HCT116 (cell line): ENCODE data around the gene GOSR1. TPM values are rescaled to one million over a fixed set of nuclear protein-coding genes. Genes with fewer than 3 reads are reported as not detected.

Experiments used
- ATAC-seq: fragments of 200-7000 bp; cut with Tn5 transposase; 2 replicates; pipeline ENCODE4 v1.9.1; 2020; ENCODE audit warnings: mild to moderate bottlenecking, moderate library complexity
- BruUV-seq: library from RNA; stranded (reverse); fragments of 400-500 nt; replicated peaks from 2 replicates; lab custom pipeline; 2021; lab: Mats Ljungman, UMichigan
- CTCF ChIA-PET: fragments of 300-600 bp; sonication (Branson Sonifier 250); formaldehyde crosslinking; loops from one replicate; lab custom pipeline; 2021; ENCODE audit warnings: antibody characterized with exemption; lab: Charles Lee
- POLR2A ChIA-PET: fragments of 300-600, 350-600 bp; sonication (Branson Sonifier 250); formaldehyde crosslinking; loops from one replicate; lab custom pipeline; 2021; ENCODE audit warnings: antibody characterized with exemption; lab: Charles Lee
- RAD21 ChIA-PET, 2 experiments: fragments of 300-600 bp; sonication (Branson Sonifier 250); formaldehyde crosslinking; loops; one replicate each; lab custom pipeline; 2023; ENCODE audit warnings: low total read pairs in 2 of 2; ENCODE audit not compliant: uncharacterized antibody in 2 of 2, unreplicated experiment in 2 of 2, low non-redundant PET in 1 of 2; lab: Charles Lee
- DNase-seq: peaks from one replicate; pipeline ENCODE4 v3.0.0-alpha.2; 2010; ENCODE audit warnings: low read depth, low spot score
- H2AFZ ChIP-seq: fragments of 200-600 bp; shearing (Covaris generic), sonication (generic); 2 replicates; pipeline ENCODE4 v1.6.1; 2017; ENCODE audit warnings: low read depth, mixed run types, mixed read lengths, antibody characterized with exemption, low read length; ENCODE audit not compliant: poor library complexity, severe bottlenecking
- H3K27ac ChIP-seq: 2 replicates; pipeline ENCODE4 v1.5.1; 2012; ENCODE audit warnings: low read depth, low read length
- H3K27me3 ChIP-seq: fragments of 200-600 bp; sonication (generic); 2 replicates; pipeline ENCODE4 v1.6.1; 2016; ENCODE audit warnings: mixed run types, low read length, mixed read lengths; ENCODE audit not compliant: insufficient read depth
- H3K36me3 ChIP-seq, 2 experiments: fragments of 200-500 bp in 1 of 2; fragments of 200-600 bp in 1 of 2; sonication (Bioruptor generic) in 1 of 2; sonication (generic) in 1 of 2; 2 replicates each; pipeline versions ENCODE4 v1.5.1 to v1.6.1; 2014 to 2016; ENCODE audit warnings: low read length in 2 of 2, inconsistent platforms in 1 of 2, mixed read lengths in 1 of 2, mixed run types in 1 of 2; ENCODE audit not compliant: insufficient read depth in 2 of 2, control insufficient read depth in 1 of 2
- H3K4me1 ChIP-seq, 2 experiments: fragments of 200-600 bp in 1 of 2; sonication (generic) in 1 of 2; 2 replicates each; pipeline versions ENCODE4 v1.5.1 to v1.6.1; 2012 to 2017; ENCODE audit warnings: low read length in 2 of 2, inconsistent platforms in 1 of 2, mild to moderate bottlenecking in 1 of 2, mixed read lengths in 1 of 2, mixed run types in 1 of 2, moderate library complexity in 1 of 2; ENCODE audit not compliant: insufficient read depth in 2 of 2, control insufficient read depth in 1 of 2
- H3K4me2 ChIP-seq: fragments of 200-600 bp; sonication (generic); 2 replicates; pipeline ENCODE4 v1.6.1; 2017; ENCODE audit warnings: mixed run types, low read length, mixed read lengths
- H3K4me3 ChIP-seq, 2 experiments: fragments of 200-600 bp in 1 of 2; sonication (generic) in 1 of 2; replicated peaks in 1 of 2; 2 replicates each; pipeline ENCODE4 v1.5.1; 2011 to 2016; ENCODE audit warnings: low read length in 2 of 2, control low read depth in 1 of 2, low read depth in 1 of 2, mild to moderate bottlenecking in 1 of 2, mixed read lengths in 1 of 2, mixed run types in 1 of 2
- H3K79me2 ChIP-seq: fragments of 200-600 bp; sonication (generic); 2 replicates; pipeline ENCODE4 v1.6.1; 2017; ENCODE audit warnings: mild to moderate bottlenecking, mixed run types, low read length, moderate library complexity, mixed read lengths; ENCODE audit not compliant: insufficient read depth
- H3K9ac ChIP-seq: fragments of 200-600 bp; sonication (generic); 2 replicates; pipeline ENCODE4 v1.6.1; 2016; ENCODE audit warnings: low read length, mixed read lengths
- H3K9me2 ChIP-seq: fragments of 200-600 bp; sonication (generic), shearing (Covaris generic); 2 replicates; pipeline ENCODE4 v1.6.1; 2017; ENCODE audit warnings: mixed run types, mild to moderate bottlenecking, moderate library complexity; ENCODE audit not compliant: insufficient read depth
- H3K9me3 ChIP-seq, 2 experiments: fragments of 200-500 bp in 1 of 2; fragments of 200-600 bp in 1 of 2; sonication (Bioruptor generic) in 1 of 2; sonication (generic) in 1 of 2; 2 replicates each; pipeline ENCODE4 v1.6.1; 2014 to 2017; ENCODE audit warnings: low read length in 2 of 2, mixed read lengths in 2 of 2, inconsistent platforms in 1 of 2, low read depth in 1 of 2, mild to moderate bottlenecking in 1 of 2, mixed run types in 1 of 2, moderate library complexity in 1 of 2; ENCODE audit not compliant: control insufficient read depth in 1 of 2, insufficient read depth in 1 of 2
- H4K20me1 ChIP-seq: fragments of 200-600 bp; sonication (generic), shearing (Covaris generic); 2 replicates; pipeline ENCODE4 v1.6.1; 2017; ENCODE audit warnings: mixed run types, mild to moderate bottlenecking, moderate library complexity; ENCODE audit not compliant: insufficient read depth
- CEBPB ChIP-seq: IDR thresholded peaks from 2 replicates; pipeline ENCODE4 v1.6.1; 2012; ENCODE audit warnings: low read depth
- EGR1 ChIP-seq: IDR thresholded peaks from 2 replicates; pipeline ENCODE4 v1.6.1; 2012; ENCODE audit warnings: low read depth
- ELF1 ChIP-seq: IDR thresholded peaks from 2 replicates; pipeline ENCODE4 v1.6.1; 2012; ENCODE audit warnings: low read depth, borderline replicate concordance
- EZH2 ChIP-seq: fragments of 200-600 bp; sonication (generic); IDR thresholded peaks from 2 replicates; pipeline ENCODE4 v1.6.1; 2017; ENCODE audit warnings: antibody characterized with exemption, mixed run types
- FOSL1 ChIP-seq: IDR thresholded peaks from 2 replicates; pipeline ENCODE4 v1.6.1; 2012; ENCODE audit warnings: low read depth
- POLR2AphosphoS5 ChIP-seq: IDR thresholded peaks from 2 replicates; pipeline ENCODE4 v1.6.1; 2011; ENCODE audit warnings: mild to moderate bottlenecking, low read depth, low read length, moderate library complexity
- SIN3A ChIP-seq: IDR thresholded peaks from 2 replicates; pipeline ENCODE4 v1.6.1; 2012; ENCODE audit warnings: low read depth
- intact Hi-C: fragments of 100-400 bp; cut with micrococcal nuclease; formaldehyde crosslinking; loops from 2 replicates; pipeline ENCODE4 v1.10.0; 2022
- total RNA-seq: library from RNA; stranded (reverse); gene quantifications from one replicate; pipeline ENCODE4 v1.2.1, GENCODE V29; 2021; ENCODE audit not compliant: unreplicated experiment
- TF ChIP-seq, protein P1 (sequence below): IDR thresholded peaks from 2 replicates; pipeline ENCODE4 v1.6.1; 2012
- TF ChIP-seq, protein P2 (sequence below), 3 experiments: fragments of 200-600 bp in 1 of 3; sonication (generic) in 1 of 3; IDR thresholded peaks in 2 of 3; conservative IDR thresholded peaks in 1 of 3; 2 replicates each; pipeline ENCODE4 v1.5.1; 2012 to 2017; ENCODE audit warnings: low read depth in 2 of 3, low read length in 2 of 3, antibody characterized with exemption in 1 of 3, borderline replicate concordance in 1 of 3, control low read depth in 1 of 3, mild to moderate bottlenecking in 1 of 3, mixed read lengths in 1 of 3, mixed run types in 1 of 3, moderate library complexity in 1 of 3; ENCODE audit not compliant: insufficient read depth in 1 of 3
- TF ChIP-seq, protein P3 (sequence below): IDR thresholded peaks from 2 replicates; pipeline ENCODE4 v1.6.1; 2012; ENCODE audit warnings: low read depth

Gene GOSR1
- total RNA-seq, 1 experiment from 2014 or later: 48.8 TPM

DNA sequence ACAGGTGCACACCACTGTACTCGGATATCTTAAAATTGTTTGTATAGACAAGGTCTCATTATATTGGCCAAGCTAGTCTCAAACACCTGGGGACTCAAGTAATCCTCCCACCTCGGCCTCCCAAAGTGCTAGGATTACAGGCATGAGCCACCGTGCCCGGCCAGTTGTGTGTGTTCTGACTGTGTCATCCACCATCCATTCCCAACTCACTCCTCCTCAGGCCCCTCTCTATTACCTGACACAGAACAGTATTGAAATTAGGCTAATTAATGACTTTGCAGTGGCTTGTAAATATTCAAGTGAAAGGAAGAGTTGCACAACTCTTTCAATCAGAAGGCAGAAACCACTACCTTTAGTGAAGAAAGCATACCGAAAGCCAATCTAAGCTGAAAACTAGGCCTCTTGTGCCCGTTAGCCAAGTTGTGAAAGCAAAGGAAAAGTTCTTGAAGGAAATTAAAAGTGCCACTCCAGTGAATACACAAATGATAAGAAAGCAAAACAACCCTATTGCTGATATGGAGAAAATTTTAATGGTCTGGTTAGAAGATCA, 28.7 kb downstream of the GOSR1 start:
- Histone ChIP-seq H3K9ac (no peak overlapping the region), H3K4me3 (no peak overlapping the region), H3K4me2 (no peak overlapping the region), H3K27ac (no peak overlapping the region), H3K79me2 (no peaks in the 10 kb centered on the region), H3K9me3 (no peaks in the 10 kb centered on the region), H2AFZ (no peak overlapping the region), H4K20me1 (no peaks in the 10 kb centered on the region), H3K27me3 (no peaks in the 10 kb centered on the region), H3K9me2 (no peaks in the 10 kb centered on the region), H3K36me3 (peaks cover 5 to 7% of the 10 kb centered on the region in 2 experiments; a peak in 1 of 4 replicates), H3K4me1 (no peaks in the 10 kb centered on the region)
- TF ChIP-seq, protein P1, sequence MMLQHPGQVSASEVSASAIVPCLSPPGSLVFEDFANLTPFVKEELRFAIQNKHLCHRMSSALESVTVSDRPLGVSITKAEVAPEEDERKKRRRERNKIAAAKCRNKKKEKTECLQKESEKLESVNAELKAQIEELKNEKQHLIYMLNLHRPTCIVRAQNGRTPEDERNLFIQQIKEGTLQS: no peak
- TF ChIP-seq POLR2AphosphoS5: no peak
- no peak for TF ChIP-seq ELF1
- TF ChIP-seq EZH2: no peak
- no peak for TF ChIP-seq EGR1
- TF ChIP-seq, protein P2, sequence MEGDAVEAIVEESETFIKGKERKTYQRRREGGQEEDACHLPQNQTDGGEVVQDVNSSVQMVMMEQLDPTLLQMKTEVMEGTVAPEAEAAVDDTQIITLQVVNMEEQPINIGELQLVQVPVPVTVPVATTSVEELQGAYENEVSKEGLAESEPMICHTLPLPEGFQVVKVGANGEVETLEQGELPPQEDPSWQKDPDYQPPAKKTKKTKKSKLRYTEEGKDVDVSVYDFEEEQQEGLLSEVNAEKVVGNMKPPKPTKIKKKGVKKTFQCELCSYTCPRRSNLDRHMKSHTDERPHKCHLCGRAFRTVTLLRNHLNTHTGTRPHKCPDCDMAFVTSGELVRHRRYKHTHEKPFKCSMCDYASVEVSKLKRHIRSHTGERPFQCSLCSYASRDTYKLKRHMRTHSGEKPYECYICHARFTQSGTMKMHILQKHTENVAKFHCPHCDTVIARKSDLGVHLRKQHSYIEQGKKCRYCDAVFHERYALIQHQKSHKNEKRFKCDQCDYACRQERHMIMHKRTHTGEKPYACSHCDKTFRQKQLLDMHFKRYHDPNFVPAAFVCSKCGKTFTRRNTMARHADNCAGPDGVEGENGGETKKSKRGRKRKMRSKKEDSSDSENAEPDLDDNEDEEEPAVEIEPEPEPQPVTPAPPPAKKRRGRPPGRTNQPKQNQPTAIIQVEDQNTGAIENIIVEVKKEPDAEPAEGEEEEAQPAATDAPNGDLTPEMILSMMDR (IDR thresholded peaks at IDR 0.05 in 2 of 3, conservative IDR thresholded peaks at IDR 0.05 in 1 of 3; ENCODE audit: borderline replicate concordance in 1 of 3, insufficient read depth in 1 of 3, low read depth in 2 of 3, low read length in 2 of 3): no peak
- no peak for TF ChIP-seq CEBPB
- TF ChIP-seq, protein P3, sequence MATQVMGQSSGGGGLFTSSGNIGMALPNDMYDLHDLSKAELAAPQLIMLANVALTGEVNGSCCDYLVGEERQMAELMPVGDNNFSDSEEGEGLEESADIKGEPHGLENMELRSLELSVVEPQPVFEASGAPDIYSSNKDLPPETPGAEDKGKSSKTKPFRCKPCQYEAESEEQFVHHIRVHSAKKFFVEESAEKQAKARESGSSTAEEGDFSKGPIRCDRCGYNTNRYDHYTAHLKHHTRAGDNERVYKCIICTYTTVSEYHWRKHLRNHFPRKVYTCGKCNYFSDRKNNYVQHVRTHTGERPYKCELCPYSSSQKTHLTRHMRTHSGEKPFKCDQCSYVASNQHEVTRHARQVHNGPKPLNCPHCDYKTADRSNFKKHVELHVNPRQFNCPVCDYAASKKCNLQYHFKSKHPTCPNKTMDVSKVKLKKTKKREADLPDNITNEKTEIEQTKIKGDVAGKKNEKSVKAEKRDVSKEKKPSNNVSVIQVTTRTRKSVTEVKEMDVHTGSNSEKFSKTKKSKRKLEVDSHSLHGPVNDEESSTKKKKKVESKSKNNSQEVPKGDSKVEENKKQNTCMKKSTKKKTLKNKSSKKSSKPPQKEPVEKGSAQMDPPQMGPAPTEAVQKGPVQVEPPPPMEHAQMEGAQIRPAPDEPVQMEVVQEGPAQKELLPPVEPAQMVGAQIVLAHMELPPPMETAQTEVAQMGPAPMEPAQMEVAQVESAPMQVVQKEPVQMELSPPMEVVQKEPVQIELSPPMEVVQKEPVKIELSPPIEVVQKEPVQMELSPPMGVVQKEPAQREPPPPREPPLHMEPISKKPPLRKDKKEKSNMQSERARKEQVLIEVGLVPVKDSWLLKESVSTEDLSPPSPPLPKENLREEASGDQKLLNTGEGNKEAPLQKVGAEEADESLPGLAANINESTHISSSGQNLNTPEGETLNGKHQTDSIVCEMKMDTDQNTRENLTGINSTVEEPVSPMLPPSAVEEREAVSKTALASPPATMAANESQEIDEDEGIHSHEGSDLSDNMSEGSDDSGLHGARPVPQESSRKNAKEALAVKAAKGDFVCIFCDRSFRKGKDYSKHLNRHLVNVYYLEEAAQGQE: no peak
- TF ChIP-seq FOSL1: no peak
- no peak for TF ChIP-seq SIN3A
- intact Hi-C loops: no loop called here
- POLR2A ChIA-PET: no interaction called here
- BruUV-seq: no TSS peak
- ATAC-seq (no peak), DNase-seq (no peak)
- CTCF ChIA-PET: no interaction called here
- RAD21 ChIA-PET: no interaction called here
